Parathyroid adenoma (tissue), 2 donors: Measurements from ENCODE around the gene METTL16.
"Not testable (repeated sequence)": the region's sequence is repeated elsewhere in the genome, so short reads cannot be mapped to it uniquely, and the experiment has no call there.

Experiments used
- H2AFZ ChIP-seq: fragments of 300-600 bp; sonication (generic); one replicate; pipeline ENCODE4 v1.7.0; 2017; ENCODE audit warnings: antibody characterized with exemption, mild to moderate bottlenecking
- H3K27ac ChIP-seq: fragments of 300-600 bp; sonication (generic); one replicate; pipeline ENCODE4 v1.7.0; 2017
- H3K27me3 ChIP-seq: fragments of 300-600 bp; sonication (generic); one replicate; pipeline ENCODE4 v1.7.0; 2017; ENCODE audit warnings: low read length; ENCODE audit not compliant: control insufficient read depth, insufficient read depth
- H3K36me3 ChIP-seq: fragments of 300-600 bp; sonication (generic); one replicate; pipeline ENCODE4 v1.7.0; 2017; ENCODE audit warnings: low read length; ENCODE audit not compliant: control insufficient read depth, insufficient read depth
- H3K4me1 ChIP-seq: fragments of 300-600 bp; sonication (generic); one replicate; pipeline ENCODE4 v1.7.0; 2017; ENCODE audit warnings: control low read depth
- H3K4me2 ChIP-seq: fragments of 300-600 bp; sonication (generic); one replicate; pipeline ENCODE4 v1.7.0; 2017; ENCODE audit warnings: low read length
- H3K4me3 ChIP-seq: fragments of 300-600 bp; sonication (generic); one replicate; pipeline ENCODE4 v1.7.0; 2017; ENCODE audit warnings: low read depth, low read length
- H3K79me2 ChIP-seq: fragments of 300-600 bp; sonication (generic); one replicate; pipeline ENCODE4 v1.7.0; 2017; ENCODE audit warnings: control low read depth
- H3K9ac ChIP-seq: fragments of 300-600 bp; sonication (generic); one replicate; pipeline ENCODE4 v1.7.0; 2017; ENCODE audit warnings: mild to moderate bottlenecking
- H3K9me3 ChIP-seq: fragments of 300-600 bp; sonication (generic); one replicate; pipeline ENCODE4 v1.7.0; 2017; ENCODE audit warnings: low read length; ENCODE audit not compliant: control insufficient read depth
- TF ChIP-seq, protein P1 (sequence below): fragments of 300-600 bp; sonication (generic); IDR thresholded peaks from one replicate; pipeline ENCODE4 v1.7.0; 2017; ENCODE audit warnings: antibody characterized with exemption, mild to moderate bottlenecking
- donor health status: primary hyperparathyroidism.

Gene METTL16

DNA sequence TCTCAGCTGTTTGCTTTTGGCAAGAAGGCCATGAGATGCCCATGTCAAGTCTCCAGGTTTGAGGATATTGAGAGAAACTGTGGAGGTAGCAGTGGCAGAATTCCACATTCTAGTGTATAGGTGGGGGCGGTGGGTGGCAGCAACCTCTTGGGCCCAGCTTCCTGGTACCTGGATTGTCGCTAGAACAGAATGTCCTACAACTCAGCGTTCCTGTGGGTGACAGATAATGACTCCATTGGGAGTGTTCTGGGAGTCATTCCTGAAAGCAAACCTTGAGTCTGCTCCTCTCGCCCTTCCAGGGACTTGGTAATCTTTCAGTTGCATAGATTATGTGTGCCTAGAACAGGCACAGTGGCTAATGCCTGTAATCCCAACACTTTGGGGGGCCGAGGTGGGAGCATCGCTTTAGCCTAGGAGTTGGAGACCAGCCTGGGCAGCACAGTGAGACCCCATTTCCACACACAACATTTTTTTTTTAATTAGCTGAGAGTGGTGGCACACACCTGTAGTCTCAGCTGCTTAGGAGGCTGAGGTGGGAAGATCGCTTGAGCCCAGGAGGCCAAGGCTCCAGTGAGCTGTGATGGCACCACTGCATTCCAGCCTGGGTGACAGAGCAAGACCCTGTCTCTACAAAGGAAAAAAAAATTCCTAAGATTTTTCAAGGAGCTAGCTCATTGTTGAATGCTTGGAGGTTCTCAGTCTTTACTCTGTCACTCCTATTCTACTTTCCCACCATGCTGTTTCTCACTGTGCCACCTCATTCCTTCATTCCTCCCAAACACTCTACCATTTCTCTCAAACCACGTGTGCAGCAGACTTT lies 37.9 kb upstream of the METTL16 start:
- TF ChIP-seq, protein P1, sequence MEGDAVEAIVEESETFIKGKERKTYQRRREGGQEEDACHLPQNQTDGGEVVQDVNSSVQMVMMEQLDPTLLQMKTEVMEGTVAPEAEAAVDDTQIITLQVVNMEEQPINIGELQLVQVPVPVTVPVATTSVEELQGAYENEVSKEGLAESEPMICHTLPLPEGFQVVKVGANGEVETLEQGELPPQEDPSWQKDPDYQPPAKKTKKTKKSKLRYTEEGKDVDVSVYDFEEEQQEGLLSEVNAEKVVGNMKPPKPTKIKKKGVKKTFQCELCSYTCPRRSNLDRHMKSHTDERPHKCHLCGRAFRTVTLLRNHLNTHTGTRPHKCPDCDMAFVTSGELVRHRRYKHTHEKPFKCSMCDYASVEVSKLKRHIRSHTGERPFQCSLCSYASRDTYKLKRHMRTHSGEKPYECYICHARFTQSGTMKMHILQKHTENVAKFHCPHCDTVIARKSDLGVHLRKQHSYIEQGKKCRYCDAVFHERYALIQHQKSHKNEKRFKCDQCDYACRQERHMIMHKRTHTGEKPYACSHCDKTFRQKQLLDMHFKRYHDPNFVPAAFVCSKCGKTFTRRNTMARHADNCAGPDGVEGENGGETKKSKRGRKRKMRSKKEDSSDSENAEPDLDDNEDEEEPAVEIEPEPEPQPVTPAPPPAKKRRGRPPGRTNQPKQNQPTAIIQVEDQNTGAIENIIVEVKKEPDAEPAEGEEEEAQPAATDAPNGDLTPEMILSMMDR: no peak
- Histone ChIP-seq H3K27me3 (no peaks in the 10 kb centered on the region), H3K4me2 (no peak overlapping the region), H3K4me3 (no peak overlapping the region), H2AFZ (no peak overlapping the region), H3K27ac (no peak overlapping the region), H3K79me2 (no peaks in the 10 kb centered on the region), H3K9me3 (no peaks in the 10 kb centered on the region), H3K9ac (no peak overlapping the region), H3K36me3 (no peaks in the 10 kb centered on the region), H3K4me1 (no peaks in the 10 kb centered on the region)

DNA sequence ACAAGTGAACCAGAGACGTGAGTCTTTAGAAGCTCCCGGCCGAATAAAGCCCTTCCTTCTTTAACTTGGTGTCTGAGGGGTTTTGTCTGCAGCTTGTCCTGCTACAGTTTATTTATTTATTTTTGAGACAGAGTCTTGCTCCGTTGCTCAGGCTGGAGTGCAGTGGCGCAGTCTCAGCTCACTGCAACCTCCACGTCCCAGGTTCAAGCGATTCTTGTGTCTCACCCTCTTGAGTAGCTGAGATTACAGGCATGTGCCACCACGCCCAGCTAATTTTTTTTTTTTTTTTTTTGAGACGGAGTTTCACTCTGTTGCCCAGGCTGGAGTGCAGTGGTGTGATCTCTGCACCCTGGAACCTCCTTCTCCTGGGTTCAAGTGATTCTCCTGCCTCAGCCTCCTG lies 36.3 kb upstream of the METTL16 start:
- H2AFZ ChIP-seq, H3K4me1 ChIP-seq, H3K9ac ChIP-seq, H3K4me2 ChIP-seq, H3K27ac ChIP-seq, H3K36me3 ChIP-seq, H3K27me3 ChIP-seq, H3K79me2 ChIP-seq, H3K9me3 ChIP-seq, H3K4me3 ChIP-seq: not testable (repeated sequence)

- no peaks in the 10 kb centered on the region for H3K9me3 ChIP-seq
- H3K27me3 ChIP-seq: no peaks in the 10 kb centered on the region
- no peak overlapping the region for H3K4me3 ChIP-seq
- no peaks in the 10 kb centered on the region for H3K79me2 ChIP-seq
- no peak overlapping the region for H2AFZ ChIP-seq
- H3K9ac ChIP-seq: no peak overlapping the region
- H3K4me2 ChIP-seq: no peak overlapping the region
- TF ChIP-seq, protein P1: no peak
- no peaks in the 10 kb centered on the region for H3K36me3 ChIP-seq
- H3K4me1 ChIP-seq: no peaks in the 10 kb centered on the region
- no peak overlapping the region for H3K27ac ChIP-seq
These were observed 35.5 kb upstream of the METTL16 start for GRCh38 chr17:2547176-2547575.

- peaks cover 6% of the 10 kb centered on the region for H3K4me1 ChIP-seq
- H3K79me2 ChIP-seq: no peaks in the 10 kb centered on the region
- no peaks in the 10 kb centered on the region for H3K27me3 ChIP-seq
- no peak overlapping the region for H3K9ac ChIP-seq
- H3K4me2 ChIP-seq: no peak overlapping the region
- H2AFZ ChIP-seq: no peak overlapping the region
- no peak overlapping the region for H3K4me3 ChIP-seq
- no peak overlapping the region for H3K27ac ChIP-seq
- no peaks in the 10 kb centered on the region for H3K9me3 ChIP-seq
- TF ChIP-seq, protein P1: no peak
- H3K36me3 ChIP-seq: no peaks in the 10 kb centered on the region
These were observed 33.7 kb upstream of the METTL16 start for GRCh38 chr17:2545393-2545792.

DNA sequence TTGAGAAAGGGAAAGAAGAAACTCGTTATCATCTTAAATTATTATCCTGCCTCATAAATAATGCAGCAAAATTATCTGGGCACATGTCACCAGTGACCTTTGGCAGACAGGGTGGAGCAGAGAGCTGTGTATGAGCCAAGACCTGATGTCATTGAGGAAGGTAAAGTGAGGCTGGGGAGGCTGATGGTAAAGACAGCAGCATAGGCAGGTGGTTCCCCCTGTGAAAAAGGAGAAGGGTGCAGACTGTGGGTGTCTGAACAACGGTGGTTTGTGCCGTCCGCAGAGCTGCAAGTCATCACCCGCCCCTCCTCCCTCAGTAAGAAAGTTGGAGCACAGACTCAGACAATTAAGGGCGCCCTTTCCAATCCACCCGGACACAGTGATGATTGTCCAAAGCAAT lies 30.8 kb upstream of the METTL16 start:
- no peak overlapping the region for H3K4me3 ChIP-seq
- H3K9ac ChIP-seq: no peak overlapping the region
- TF ChIP-seq, protein P1: no peak

More for the DNA sequence above, 30.8 kb upstream of the METTL16 start:
- Histone ChIP-seq H3K9me3 (no peaks in the 10 kb centered on the region), H2AFZ (no peak overlapping the region), H3K4me2 (no peak overlapping the region), H3K27ac (no peak overlapping the region), H3K79me2 (no peaks in the 10 kb centered on the region), H3K36me3 (no peaks in the 10 kb centered on the region), H3K4me1 (peaks cover 6% of the 10 kb centered on the region), H3K27me3 (no peaks in the 10 kb centered on the region)
